Stimulated activated CD8-positive, alpha-beta memory T cell treated with anti-CD3 and anti-CD28 coated beads, Interleukin-2, amount 100 ng/mL, for 1 hour (primary cell): ENCODE results near the gene LCN2.
"Not testable (repeated sequence)": the region's sequence is repeated elsewhere in the genome, so short reads cannot be mapped to it uniquely, and the experiment has no call there.

ENCODE experiments used
- DNase-seq, 2 donors: peaks; one replicate each; pipeline ENCODE4 v3.0.0-alpha.2; 2020; ENCODE audit warnings: low read depth in 2 of 2

Gene LCN2

GRCh38 chr9:128127990-128128835 lies 21.0 kb upstream of the LCN2 start:
- peak; percentile 65 to 74 for DNase-seq

DNA sequence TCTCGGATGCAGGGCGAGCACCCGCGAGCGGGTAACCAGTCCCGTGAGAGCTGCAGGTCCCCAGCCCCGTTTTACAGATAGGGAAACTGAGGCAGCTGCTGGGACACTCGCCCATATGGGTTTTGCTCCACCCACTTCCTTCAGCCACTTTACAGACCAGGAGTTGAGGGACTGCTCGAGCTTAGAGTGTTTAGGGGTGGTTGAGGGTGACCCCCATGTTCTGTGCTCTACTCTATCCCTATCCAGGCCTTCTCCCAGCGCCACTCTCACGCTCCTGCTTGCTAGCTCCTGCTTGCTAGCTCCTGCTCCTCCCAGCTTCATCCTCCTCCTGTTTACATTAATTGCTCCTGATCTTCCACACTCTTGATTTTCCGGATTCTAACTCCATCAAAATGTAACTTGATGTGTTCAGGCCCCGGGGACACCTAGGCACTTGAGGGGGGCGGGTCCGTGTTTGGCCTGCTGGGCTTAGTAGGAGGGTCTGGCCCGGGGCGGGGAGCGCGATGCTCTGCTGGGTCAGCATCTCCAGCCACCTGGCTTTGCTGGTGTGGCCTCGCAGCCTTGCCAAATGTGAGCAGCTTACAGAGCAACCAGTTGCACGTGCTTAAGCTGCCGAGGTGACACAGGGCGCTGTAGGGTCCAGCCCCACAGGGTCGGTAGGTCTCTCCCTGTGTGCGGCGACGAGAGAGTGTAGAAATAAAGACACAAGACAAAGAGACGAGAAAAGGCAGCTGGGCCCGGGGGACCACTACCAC lies 20.2 kb upstream of the LCN2 start:
- no peak for DNase-seq

GRCh38 chr9:128129976-128130590 lies 19.2 kb upstream of the LCN2 start:
- DNase-seq = peak; percentile 26 to 27

- not testable (repeated sequence) for DNase-seq
Observed at GRCh38 chr9:128130651-128131050, 18.6 kb upstream of the LCN2 start.

GRCh38 chr9:128131346-128131745 lies 17.9 kb upstream of the LCN2 start:
- DNase-seq = not testable (repeated sequence)

GRCh38 chr9:128132139-128132538 lies 17.1 kb upstream of the LCN2 start:
- not testable (repeated sequence) for DNase-seq

GRCh38 chr9:128135561-128135960 lies 13.7 kb upstream of the LCN2 start:
- not testable (repeated sequence) for DNase-seq

DNA sequence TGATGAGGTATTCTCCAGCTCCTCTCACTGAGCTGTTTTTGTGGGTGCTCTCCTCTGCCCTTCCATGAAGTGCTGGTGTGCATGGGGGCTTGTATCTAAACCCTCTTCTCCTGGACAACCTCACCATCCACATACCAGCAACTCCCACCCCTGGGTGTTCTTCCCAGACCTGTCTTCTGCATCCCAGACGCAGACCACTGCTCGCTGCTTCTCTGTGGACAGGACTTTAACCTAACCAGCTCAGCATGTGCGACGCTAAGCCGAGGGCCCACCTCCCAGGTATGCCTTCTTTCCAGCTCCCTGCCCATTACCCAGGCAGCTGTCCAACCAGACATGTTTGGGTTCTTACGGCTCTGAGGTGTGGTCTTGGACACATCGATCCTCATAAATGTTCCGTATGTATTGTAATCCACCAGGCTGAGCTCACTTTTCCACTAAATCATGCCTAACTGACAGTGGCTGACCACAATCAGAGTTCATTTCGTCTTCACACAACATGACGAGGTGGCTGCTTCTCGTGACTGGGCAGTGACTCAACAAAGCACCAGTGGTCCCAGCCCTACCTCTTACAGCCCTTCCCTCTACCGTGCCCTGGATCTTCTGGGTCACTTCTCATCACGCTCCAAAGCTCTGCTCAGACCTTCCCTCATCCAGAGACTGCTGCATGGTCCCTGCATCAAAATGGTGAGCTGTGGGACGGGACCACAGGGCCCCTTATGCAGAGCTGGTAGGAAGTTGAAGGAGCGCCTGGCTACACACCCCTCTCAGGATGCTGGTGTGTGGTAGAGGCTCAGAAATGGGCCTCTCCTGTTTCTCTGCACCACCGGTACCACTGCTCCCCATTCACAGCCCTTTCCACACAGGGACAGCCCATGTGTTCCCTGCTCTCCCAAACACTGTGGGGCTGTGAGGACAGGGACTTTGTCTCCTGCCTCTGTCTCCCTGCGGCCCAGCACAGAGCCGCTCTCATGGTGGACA lies 12.1 kb upstream of the LCN2 start:
- DNase-seq = no peak

DNA sequence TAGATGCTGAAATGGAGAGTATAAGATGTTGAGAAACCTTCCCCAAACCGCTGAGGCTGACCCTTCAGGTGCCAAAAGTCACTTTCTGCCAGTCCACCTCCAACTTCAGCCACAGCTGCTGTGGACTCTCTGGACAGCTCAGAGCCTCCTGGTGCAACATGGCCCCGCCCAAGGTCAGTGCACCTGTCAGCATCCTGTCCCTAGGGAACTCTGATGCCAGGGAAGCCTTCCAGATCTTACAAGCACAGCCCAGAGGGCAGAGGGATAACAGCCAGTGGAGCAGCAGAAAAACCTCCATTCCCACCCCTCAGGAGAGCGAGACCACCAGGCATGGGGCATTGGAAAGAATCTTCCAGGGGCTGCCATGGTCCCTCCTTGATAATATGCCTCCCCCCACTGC lies 11.3 kb upstream of the LCN2 start:
- DNase-seq = no peak

GRCh38 chr9:128139621-128140020 lies 9.6 kb upstream of the LCN2 start:
- no peak for DNase-seq

GRCh38 chr9:128141604-128142003 lies 7.6 kb upstream of the LCN2 start:
- no peak for DNase-seq

- DNase-seq = no peak
Observed at GRCh38 chr9:128142061-128142460, 7.2 kb upstream of the LCN2 start.

DNA sequence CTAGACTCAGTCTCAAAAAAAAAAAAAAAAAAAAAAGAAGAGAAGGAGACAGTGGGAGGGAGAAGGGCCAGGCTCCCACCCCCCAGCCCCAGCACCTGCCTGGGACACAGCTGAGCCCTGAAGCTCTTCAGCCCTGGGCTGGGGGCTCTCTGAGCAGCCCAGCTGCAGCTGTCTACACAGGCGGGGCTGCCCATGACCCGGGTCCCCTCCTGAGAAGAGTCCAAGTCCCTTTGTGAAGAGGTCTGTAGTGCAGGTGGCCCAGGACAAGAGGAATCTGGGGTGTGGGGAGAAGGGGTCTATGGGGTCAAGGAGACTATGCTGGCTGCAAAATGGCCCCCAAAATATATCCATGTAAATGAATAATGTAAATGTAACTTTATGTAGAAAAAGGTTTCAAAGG lies 6.7 kb upstream of the LCN2 start:
- DNase-seq = no peak

DNA sequence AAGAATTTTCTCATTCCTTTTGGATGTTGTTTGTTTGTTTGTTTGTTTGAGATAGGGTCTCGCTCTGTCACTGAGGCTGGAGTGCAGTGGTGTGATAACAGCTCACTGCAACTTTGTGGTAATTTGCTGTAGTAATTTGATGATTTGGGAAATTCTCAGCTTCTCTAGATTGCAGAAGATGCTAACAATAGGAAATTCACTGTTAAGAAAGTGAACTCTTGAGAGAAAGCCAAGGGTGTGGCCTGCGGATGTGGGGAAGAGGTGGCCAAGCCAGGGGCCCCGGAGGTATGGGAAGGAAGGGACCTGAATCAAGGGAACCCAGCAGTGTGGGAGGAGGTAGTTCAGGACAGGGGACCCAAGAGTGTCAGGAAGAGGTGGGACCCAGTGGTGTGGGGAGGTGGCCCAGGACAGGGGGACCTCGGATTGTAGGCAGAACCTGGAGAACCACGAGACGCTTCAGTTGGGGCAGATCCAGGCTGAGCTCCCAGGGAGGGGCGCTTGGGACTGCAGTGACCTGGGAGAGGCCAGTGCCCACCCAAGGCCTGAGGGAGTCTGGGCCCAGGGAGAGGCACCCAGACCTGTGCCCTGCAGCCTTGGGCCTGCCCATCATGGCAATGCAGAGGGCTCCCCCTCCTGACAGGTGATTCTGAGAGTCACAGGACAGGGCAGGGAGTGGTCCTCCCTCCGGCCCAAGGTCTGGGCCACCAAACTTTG lies 5.6 kb upstream of the LCN2 start:
- no peak for DNase-seq

DNA sequence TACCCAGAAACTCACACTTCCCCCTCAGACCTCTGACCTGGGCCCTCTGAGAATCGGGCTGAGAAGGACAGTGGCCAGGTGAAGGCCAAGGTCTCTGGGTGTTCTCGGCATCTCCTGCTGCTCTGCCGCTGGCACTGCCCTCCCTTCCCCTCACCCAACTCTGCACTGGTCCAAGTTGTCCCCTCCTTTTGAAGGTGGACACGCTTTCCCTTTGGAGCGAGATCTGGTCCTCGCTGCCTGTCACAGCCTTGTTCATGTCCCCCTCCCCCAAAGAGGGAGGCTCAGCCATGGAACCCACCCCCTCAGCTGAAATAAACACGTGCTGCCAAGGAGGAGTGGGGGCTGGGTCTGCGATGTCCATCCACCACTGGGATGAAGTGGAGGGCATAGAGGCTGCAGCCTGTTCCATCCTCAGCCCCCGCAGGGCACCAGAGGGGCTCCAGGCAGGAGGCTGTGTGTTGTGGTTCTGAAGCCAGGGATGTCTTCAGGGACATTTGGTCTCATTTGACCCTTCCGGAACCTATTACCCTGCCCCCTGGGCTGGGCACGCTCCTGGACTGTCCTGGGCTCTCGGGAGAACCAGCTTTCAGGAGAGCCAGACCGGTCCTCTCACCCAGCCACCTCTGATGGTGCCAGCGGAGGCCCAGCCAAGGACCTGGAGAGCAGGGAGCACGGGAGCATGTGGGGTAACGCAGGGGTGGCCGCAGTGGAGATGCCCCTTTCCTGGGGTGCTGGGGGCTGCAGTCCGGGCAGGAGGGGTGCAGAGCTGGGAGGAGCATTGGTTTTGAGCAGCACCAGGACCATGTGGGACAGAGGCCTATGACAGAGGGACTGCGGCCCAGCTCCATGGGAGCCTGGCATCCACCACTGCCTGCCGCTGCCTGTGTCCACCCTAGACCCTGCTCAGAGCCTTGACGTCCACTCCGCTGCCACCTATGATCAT lies 4.7 kb upstream of the LCN2 start:
- DNase-seq = no peak

DNA sequence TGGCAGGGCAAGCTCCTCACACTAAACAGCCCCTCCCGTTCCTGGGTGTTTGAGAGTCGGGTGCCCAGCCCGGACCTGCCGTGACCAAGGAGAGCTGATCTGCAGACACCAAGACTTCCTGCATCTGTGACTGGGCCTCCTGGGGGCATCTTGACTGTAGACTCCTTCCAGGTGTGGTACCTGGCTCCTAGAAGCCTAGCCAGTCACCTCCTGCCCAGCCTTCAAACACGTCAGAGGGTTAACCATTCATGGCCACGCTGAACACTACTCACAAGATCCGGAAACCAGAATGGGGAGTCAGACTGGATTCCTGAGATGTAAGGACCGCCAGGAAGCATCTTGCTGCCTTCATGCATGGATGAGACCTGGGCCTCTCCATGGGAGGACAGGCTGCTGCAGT lies 3.7 kb upstream of the LCN2 start:
- no peak for DNase-seq

DNA sequence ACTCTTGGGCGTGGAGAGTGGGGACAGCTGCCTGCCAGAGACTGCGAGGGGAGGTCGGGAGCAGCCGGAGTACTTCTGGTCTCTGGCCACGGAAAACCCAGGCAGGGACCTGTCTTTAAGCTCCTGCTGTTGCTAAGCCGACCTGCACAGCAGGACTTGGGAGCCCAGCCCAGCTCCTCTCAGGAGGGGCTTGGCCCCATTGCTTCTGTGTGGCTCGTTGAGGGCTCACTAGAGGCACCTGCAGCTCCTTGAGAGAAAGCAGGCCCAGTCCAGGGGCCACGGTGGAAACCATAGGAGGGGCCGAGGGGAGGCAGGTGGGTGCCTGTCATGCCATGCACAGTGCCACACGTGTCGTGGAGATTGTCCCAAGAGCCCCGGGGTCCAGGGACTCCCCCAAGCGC lies 3.3 kb upstream of the LCN2 start:
- DNase-seq = no peak

- no peak for DNase-seq
Observed at GRCh38 chr9:128146591-128147120, 2.6 kb upstream of the LCN2 start.

DNA sequence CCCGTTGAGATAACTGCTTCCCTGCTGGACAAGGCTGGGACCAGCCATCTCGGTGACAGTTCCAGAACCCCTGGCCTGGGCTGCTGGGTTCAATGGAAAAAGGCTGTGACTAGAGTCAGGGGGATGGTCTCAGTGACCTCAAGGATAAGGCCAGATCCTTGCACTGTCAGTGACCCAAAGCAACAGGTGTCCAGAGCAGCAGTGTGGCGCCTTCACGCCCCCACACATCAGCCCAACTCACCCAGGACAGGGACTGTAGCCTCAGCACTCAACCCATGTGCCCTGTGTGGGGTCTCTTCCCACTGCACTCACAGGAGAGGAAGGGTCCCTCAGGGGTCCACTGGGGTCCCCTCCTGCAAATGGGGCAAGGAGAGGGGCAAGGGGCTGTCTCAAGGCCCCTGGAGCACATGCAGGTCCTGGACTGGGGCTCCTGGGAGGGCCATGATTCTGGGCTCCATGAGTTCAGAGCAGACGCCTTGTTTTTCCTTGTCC lies 698 bp upstream of the LCN2 start:
- no peak for DNase-seq
